ENCODE measurements around the gene RAB40C.

The RAB40C gene

DNA sequence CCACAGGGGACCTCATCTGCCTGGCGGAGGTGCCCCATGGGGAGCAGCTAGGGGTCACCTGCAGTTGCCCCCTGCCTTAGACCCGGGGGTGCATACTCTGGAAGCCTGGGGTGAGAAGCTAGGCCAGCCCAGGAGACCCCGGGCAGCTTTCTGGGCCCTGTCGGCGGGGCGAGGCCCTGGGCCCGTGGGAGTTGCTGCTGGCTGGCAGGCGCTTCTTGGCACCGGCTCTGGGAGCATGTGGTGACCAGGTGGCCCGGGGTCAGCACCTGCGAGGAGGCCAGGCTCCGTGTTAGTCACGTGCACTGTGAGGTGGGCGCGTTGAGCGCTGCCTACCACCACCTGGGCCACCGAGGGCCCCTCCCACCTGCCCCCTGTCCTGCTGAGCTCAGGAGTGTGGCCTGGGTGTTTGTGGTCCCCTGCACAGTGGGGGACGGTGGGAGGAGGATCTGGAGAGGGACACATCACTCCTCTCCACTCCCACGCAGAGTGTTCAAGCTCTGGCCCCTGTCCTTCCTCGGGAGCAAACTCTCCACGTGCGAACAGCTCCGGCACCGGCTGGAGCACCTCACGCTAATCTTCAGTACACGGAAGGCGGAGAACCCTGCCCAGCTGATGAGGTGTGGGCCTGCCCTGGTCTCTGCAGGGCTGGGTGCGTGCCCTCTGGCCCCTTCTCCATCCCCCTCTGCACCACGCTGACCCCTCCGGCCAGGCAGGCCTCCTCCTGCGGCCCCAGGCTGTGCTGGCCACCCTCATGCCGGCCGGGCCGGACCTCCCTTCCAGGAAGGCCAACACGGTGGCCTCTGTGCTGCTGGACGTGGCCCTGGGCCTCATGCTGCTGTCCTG is 14.3 kb upstream of the RAB40C start:
- DNase-seq, result no peak

DNA sequence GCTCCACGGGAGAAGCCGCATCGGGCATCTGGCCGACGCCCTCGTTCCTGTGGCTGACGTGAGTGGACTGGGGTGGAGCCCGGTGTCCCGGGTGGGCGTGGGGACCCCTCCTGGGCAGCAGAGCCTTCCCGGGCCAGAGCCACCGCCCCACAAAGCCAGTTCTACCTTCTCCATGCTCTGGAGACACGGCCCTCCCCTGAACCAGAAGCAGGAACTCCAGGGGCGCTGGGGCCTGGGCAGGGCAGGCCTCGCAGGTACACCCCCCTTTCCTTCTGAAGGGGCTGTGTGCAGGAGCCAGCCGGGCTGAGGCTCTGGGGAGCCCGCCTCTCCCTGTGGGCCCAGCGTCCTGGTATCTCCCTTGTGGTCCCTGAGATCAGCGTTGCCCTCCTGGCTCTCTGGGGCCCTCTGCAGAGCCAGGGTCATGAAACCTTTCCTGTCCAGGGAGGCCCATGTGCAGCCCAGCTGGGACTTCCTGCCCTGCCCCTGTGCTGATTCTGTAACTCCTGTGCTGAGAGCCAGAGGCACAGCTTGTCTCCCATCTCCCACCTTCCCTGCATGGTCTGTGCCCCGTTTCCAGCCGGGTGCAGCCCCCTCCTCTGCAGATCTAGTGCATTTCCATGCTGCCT is 13.6 kb upstream of the RAB40C start:
- no peak for DNase-seq

DNA sequence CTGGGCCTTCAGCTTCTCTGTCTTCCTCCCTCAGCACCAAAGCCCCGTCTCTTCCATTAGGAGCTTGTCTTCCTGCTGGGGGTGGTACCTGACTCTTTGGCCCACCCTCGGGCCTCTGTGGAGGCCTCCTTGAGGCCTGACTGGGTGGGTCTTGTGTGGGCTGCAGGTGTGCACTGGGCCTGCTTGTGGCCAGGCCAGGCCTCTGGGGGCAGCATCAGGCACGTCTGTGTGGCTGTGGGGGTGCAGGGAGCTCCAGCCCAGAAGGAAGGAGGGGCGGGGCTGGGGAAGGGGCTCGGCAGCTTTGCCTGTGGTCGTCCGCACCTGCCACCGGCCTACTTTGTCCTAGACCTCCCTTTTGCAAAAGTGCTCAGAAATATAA is 13.1 kb upstream of the RAB40C start:
- no peak for DNase-seq

DNA sequence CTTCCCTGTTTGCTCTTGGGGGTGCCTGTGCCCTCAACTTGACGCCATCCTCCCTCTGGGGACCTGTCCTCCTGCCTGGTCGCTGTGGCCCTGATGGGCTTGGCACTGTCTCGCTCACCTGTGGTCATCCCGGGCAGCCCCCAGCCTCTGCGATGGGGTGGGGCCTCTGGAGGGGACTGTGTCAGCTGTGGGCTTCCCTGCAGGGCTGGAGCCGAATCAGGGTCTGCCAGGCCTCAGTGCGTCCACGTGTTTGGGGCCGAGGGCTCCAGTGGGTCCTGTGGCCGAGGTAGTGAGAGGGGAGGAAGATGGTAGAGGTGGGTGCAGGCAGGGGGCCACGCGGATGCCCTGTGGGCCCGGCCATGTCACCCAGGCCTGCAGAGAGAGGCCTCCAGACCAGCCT is 12.1 kb upstream of the RAB40C start:
- no peak for DNase-seq

DNA sequence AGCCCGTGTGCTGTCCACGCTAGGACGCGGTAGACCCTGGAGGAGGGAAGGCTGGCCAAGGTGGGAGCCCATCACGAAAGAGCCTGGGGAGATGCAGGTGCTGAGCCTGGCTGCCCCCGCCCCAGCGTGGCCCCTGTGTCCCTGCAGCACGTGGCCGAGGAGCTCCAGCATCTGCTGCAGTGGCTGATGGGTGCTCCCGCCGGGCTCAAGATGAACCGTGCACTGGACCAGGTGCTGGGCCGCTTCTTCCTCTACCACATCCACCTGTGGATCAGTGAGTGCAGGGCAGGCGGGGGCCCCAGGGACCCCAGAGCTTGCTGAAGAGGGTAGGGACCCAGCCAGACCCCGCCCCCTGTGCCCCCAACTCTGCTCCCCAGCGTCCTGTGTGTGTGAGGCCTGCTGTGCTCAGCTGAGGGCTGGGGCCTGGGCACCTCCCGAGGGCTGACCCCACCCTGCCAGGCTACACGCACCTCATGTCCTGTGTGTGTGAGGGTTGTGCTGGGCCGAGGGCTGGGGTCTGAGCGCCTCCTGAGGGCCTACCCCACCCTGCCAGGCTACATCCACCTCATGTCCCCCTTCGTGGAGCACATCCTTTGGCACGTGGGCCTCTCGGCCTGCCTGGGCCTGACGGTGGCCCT is 11.5 kb upstream of the RAB40C start:
- no peak for DNase-seq

- peak; percentile 59 for DNase-seq
Measured at GRCh38 chr16:578870-579405, 10.9 kb upstream of the RAB40C start.

GRCh38 chr16:580141-580945 is 9.5 kb upstream of the RAB40C start:
- DNase-seq, result no peak

DNA sequence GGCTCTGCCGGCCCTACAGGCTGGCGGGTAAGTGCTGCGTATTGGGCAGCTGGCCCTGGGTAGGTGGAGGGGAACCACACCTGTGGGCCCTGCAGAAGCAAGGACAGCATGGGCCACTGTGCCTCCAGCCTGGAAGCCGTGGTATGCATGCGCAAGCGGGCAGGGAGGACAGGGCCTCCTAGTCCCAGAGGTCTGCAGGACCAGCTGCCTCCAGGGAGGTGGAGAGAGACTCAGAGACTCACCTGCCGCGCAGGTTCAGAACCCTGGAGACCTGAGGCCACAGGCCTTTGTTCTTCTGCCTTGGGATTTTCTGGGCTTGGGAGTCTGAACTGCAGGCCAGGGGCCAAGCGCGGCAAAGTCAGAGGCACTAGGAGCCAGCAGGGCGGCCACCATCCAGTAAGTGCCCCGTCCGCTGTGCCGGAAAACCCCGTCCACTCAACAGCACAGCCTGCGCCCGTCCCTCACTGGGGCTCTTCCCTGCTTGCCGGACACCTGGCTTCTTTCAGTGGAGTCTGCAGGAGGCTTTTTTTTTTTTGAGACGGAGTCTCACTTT is 8.8 kb upstream of the RAB40C start:
- no peak for DNase-seq

DNA sequence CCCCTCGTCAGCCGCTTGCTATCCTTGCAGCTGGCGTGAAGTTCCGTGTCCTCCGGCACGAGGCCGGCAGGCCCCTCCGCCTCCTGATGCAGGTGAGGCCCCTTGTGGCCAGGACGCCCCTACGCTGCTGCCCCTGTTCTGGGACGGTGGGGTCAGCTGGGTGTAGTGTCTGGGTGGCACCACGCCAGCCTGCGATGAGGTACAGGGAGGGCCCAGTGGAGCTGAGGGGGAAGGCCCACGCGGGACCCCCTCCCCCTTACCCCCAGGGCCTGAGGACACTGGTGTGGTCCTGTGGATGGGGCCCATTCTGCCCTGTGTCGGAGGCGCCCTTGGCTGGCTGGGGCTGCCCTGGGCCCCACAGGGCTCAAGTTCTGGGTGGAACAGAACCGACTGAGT is 7.7 kb upstream of the RAB40C start:
- no peak for DNase-seq

GRCh38 chr16:582614-583331 is 7.1 kb upstream of the RAB40C start:
- no peak for DNase-seq

GRCh38 chr16:583470-583814 is 6.4 kb upstream of the RAB40C start:
- no peak for DNase-seq

- DNase-seq, result no peak
Measured at GRCh38 chr16:583815-584591, 5.9 kb upstream of the RAB40C start.

DNA sequence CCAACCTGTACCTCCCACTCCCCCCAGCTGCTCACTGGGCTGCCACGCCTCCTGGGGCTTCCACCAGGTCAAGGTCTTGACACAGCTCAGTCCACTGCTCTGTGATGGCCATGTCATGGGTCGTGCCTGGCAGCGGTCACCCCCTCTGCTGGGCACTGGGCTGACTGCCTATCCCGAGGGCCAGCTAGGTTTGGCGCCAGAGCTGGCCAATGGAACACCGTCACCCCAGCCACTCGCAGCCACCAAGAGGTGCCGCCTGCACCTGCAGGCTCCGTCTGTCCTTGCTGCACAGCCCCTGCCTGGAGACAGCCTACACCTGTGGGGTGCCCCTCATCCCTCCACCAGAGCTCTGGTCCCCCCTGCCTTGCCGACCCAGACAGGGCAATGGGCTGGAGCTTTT is 4.5 kb upstream of the RAB40C start:
- no peak for DNase-seq

DNA sequence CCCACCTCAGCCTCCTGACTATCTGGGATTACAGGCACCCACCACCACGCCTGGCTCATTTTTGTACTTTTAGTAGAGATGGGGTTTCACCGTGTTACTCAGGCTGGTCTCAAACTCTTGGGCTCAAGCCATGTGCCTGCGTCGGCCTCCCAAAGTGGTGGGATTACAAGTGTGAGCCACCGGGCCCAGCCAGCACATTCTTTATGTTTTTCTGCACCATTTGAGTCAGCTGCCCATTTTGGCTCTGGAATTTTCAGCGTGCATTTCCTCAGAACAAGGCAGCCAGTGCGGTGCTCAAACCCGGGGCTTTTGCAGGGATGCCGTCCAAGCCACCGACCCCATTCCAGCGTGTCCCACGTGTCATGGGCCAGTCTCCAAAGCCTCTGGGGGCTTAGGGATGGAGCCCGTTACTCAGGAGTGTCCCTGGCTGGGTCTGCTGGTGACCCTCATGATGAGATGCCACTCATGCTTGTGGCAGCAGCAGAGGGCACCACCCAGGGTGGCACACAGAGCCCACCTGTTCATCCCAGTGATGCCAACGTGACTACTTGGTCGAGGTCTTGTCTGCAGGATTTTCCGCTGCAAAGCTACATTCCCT is 3.7 kb upstream of the RAB40C start:
- DNase-seq, result peak; percentile 38

DNA sequence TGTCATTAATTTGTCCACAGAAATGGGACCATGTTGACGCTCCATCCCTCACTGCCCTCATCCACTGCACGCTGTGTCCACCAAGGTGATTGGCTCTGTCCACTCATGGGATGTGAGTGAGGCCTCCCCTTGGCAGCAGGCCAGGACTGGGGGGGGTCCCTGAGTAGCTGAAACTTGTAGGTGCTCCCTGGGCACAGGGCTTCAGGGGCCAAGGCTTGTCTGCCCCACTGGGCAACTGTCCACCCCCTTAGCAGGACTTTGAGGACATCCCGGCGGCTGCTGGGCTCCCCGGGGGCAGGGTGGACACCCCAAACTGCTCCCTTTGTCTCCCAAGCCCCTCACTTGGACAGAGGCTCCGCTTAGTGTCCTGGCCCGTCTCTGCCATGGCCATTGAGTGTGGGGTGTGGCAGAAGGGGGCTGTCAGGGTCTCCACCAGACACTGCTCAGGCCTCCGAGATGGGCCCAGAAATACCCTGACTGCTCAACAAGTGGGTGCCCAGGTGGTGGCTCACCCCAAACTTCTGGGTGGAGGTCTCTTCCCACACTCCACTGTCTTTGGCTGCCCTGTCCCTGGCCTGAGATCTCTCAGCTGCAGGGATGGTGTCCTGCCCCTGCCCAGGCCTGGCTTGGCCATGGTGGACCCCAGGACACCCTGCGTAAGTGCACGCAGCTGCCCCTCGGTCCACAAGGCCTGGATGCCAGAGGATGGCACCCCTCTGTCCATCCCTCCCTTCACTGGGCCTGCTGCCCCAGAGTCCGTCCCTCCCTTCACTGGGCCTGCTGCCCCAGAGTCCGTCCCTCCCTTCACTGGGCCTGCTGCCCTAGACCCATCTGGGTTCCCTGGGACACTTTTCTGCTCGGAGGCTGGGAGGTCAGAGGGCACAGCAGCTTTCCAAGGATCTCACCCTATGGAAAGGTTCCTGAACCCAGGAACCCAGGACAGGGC is 2.9 kb upstream of the RAB40C start:
- DNase-seq, result no peak

GRCh38 chr16:588639-588888 is 1.3 kb upstream of the RAB40C start:
- DNase-seq, result peak; percentile 67

- DNase-seq, result peak; percentile 92
Measured at GRCh38 chr16:588889-589657, 793 bp upstream of the RAB40C start.

DNA sequence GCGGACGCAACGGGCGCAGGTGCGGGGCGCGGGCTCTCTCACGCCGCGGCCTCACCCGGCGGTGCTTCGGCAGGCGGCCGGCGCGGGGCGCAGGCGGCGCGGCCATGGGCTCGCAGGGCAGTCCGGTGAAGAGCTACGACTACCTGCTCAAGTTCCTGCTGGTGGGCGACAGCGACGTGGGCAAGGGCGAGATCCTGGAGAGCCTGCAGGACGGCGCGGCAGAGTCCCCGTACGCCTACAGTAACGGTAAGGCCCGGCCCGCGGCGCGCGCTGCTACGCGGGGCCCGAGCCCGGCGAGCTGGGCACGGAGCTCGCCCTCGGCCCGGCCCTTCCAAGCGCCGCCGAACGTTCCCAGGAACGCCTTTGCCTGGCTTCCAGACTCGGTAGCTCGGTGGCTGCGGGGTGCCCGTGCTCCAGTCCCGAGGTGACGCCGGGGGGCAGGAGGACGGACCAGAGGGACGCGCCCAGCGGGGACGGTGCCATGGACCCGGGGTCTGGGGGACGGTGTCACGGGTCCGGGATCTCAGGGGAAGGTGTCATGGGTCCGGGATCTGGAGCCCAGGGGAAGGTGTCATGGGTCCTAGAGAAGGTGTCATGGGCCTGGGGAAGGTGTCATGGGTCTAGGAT is 435 bp downstream of the RAB40C start:
- DNase-seq, result peak; percentile 43
